ENCODE measurements around the gene FAM43B. TPM values are rescaled to one million over a fixed set of nuclear protein-coding genes. Genes with fewer than 3 reads are reported as not detected.

FAM43B gene
- total RNA-seq, 2 donors from 2014 or later: 1.6 to 3.3 TPM

DNA sequence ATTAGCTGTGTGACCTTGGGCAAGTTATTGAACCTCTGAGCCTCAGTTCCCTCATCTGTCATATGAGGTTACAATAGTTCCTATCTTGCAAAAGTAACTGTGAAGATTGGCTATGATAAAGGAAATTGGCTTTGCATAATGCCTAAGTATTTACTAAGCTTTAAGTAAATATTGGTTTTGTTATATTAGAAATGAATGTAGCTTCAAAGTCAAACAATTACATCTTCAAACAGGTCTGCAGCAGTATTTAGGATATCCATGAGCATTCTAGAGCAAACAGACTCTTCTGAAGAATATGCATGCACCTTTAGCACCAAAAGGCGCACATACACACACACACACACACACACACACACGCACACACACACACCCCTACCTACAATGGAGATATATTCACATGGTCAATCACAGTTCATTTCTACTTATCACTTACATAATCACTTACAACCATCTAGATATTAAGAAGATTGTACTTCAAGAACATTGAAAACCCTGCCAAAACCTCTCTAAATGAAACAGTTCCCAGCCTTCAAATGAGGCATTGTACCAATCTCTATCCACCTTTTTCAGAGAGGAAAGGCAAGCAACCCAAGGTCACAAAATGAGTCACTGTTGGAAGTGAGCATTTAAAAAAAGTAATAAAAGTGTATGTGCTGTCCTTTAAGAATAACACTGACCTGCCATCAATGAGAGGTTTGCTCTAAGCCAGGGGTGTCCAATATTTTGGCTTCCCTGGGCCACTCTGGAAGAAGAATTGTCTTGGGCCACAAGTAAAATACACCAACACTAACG lies 13.4 kb upstream of the FAM43B start:
- intact Hi-C loops (cut with DNase I): no loop called here
- ATAC-seq (no peak), DNase-seq (no peak)

DNA sequence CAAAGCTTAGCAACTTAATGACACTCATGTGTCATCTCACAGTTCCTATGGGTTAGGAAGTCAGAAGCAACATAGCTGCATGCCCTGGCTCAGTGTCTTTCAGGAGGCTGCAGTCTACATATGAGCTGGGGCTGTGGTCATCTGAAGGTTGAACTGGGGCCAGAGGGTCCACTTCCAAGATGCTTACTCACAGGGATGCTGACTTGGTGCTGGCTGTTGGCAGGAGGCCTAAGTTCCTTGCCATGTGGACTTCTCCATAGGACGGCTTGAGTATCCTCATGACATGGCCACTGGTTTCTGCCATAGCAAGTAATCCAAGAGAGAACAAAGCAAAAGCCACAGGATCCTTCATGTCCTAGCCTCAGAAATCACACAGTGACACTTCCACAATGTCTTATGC lies 12.1 kb upstream of the FAM43B start:
- ATAC-seq: no peak

DNA sequence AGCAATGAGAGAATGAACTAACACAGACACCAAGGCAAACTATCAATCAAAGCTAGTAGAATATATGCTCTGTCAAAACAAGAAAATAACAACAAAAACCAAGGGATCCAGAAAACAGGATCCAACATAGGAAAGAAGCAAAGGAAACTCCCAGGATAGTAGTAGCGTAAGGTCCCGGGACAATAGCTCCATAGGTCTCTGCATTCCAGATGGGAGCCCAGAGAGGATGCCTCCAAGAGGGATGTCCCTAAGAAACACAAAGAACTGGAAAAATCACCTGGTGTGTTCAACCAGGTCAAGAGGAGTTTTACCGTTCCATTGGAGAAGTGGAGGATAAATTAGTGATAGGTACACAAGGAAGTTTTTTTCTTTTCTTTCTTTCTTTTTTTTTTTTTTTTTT lies 5.7 kb upstream of the FAM43B start:
- ATAC-seq (no peak), DNase-seq (no peak)
- intact Hi-C loops (cut with DNase I): no loop called here

More for the DNA sequence above, 12.1 kb upstream of the FAM43B start:
- intact Hi-C loops (cut with DNase I): no loop called here
- no peak for DNase-seq

DNA sequence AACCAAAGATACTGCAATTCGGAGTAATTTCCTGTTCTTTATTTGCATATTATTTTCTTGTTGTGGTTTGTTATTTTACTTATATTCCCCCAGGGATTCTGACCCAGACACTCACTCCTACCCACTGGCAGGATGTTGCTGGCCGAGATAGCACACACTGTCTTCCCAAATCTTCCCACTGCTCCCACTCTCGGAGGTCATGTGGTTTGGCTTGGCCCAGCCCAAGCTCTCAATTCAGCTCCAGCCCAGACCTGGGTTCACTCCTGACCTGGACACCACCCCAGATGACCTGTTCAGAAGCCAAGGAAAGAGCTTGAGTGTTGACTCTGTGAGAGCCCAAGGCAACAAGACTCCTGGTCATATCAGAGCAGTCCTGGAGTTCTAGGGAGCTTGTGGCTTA lies 1.2 kb upstream of the FAM43B start:
- intact Hi-C loops (cut with DNase I): no loop called here
- DNase-seq: no peak

DNA sequence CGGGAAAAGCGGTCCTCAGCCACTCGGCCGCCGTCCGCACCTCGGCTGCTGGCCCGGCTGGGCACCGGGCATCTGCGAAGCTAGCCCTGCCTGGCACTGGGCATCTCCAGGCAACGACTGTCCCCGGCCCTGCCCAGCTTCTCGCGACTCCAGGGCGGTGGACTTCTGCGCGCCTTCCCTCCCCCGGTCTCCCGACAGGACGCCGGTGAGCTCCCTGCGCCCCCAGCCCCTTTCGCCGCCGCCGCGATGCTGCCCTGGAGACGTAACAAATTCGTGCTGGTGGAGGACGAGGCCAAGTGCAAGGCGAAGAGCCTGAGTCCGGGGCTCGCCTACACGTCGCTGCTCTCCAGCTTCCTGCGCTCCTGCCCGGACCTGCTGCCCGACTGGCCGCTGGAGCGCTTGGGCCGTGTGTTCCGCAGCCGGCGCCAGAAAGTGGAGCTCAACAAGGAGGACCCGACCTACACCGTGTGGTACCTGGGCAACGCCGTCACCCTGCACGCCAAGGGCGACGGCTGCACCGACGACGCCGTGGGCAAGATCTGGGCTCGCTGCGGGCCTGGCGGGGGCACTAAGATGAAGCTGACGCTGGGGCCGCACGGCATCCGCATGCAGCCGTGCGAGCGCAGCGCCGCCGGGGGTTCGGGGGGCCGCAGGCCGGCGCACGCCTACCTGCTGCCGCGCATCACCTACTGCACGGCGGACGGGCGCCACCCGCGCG lies 514 bp downstream of the FAM43B start:
- DNase-seq (no peak), ATAC-seq (peak; percentile 9 to 18)
- intact Hi-C loops (cut with DNase I): no loop called here

More for the DNA sequence above, 1.2 kb upstream of the FAM43B start:
- ATAC-seq: peak in 1 of 2 donors; percentile 42

DNA sequence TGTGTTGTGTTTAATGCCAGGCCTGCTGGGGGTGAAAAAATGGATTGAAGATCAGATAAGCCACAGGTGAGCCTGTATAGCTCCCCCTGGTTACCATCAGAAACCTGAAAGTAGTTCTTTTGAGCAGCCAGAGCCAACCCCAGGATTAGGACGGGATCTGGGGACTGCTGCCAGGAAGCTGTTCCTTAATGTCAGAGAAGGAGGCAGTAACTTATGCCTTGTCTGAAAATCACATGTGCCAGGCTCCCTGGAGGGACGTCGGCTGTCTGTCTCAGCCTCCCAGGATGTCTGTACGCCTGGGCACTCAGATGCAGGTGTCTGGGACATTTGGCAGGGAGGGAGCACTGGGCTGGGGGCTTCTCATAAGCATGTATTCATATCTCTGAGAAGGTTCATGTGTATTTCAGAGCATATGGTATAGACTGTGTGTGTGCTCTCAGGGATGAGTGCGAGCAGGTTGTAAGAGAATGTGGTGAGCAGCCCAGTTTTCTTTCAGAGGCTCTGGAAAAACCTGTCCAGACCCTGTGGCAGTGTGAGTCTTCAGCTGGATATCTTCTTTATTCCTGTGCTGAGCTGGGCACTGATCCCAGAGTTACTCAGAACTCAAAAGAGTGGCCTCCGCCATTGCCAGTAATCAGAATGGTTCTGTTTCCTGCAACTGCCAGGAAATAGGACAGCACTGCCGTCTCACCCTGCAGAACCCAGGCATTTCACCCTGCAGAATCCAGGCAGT lies 2.8 kb downstream of the FAM43B start:
- DNase-seq (peak; percentile 49), ATAC-seq (no peak)
- intact Hi-C loops (cut with DNase I): no loop called here

DNA sequence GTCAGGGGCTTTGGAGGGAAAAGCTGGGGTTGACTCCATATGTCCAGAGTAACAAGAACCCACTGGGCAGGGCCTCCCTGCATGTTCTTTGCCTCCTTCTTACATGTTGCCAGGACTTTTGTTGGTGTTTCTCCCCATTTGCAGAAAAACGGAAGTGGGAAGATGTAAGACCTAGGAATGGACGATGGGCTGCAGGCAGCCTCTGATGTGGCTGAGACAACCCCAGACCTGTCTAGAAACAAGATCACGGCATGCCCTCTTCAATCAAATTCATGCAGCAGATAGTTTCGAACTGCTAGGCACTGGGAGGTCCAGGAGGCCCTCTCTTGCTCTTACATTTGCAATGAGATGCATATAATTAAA lies 3.4 kb downstream of the FAM43B start:
- DNase-seq (no peak), ATAC-seq (no peak)
- intact Hi-C loops (cut with DNase I): no loop called here

DNA sequence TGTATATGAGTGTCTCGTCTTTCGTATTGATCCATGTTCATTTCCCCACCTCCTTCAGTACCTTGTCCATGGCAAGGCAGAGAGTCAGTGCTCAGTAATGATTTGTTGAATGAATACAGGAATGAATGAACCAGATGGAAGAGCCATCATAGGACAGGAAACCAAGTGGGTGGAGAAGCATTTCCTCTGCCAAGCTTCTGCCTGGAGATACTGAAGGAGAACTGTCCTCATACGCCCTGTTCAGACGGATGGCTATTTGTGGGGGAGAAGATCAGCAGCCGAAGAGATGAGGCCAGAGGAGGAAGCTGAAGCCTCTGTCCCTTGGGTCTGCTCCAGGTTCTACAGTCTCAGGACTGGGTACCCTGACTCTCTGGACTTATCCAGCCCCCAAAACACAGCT lies 5.8 kb downstream of the FAM43B start:
- ATAC-seq (no peak), DNase-seq (no peak)
- intact Hi-C loops (cut with DNase I): no loop called here

DNA sequence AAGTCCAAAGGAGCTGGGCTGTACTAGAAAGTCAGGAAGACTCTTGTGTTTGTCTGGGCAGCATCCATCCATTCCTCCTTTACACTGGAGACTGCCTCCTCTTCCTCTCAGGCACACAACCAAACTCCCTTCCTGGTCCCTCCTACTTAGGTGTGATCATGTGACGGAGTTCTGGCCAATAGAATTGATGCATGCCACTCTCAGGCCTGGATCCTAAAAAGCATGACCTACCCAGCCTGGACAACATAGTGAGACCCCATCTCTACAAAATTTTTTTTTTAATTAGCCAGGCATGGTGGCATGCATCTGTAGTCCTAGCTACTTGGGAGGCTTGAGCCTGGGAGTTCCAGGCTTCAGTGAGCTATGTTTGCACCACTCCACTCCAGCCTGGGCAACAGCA lies 8.6 kb downstream of the FAM43B start:
- intact Hi-C loops (cut with DNase I): no loop called here
- DNase-seq: no peak
- ATAC-seq: no peak

DNA sequence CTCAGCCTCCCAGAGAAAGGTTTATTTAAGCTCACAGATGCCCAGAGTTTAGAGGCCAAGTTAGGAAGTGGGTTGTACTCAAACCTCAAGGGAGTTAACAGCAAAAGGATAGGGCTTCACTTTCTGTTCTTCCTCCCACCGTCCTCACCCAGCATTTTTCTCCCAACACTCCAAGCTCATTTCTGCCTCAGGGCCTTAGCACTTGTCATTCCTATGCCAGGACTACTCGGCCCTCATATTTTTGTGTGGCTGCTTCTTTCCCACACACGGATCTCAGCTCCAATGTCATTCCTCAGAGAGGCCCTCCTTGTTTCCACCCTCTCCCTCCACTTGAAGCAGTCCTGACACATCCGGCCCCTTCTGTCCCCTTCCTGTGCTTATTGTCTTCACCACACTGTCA lies 12.9 kb downstream of the FAM43B start:
- ATAC-seq (no peak), DNase-seq (no peak)
- intact Hi-C loops (cut with DNase I): no loop called here

DNA sequence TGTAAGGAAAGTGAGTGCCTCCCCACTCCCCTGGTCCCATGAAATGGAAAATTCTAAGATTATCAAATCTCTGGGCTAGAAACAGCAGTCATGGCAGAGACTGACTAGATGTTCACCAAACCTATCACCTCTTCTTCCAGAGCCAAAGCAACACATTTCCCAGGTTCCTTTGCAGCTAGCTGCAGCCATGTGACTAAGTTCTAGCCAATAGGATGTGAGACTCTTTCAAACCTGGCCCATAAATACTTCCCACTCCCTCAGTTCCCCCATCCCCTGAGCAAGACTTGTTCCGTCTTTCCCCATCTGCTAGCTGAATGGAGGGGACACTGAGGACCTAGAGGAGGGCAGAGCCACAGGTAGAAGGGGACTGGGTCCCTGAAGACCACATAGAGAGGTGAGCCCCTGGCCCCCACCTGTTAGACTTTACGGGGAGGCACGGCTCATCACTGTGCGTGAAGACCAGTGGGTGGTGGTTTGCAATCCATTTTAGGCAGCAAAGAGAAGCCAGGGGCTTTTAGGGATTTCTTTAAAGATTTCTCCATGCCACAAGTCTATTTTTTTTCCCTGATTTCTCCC lies 17.2 kb downstream of the FAM43B start:
- no peak for ATAC-seq
- intact Hi-C loops (cut with DNase I): no loop called here
- DNase-seq: no peak

DNA sequence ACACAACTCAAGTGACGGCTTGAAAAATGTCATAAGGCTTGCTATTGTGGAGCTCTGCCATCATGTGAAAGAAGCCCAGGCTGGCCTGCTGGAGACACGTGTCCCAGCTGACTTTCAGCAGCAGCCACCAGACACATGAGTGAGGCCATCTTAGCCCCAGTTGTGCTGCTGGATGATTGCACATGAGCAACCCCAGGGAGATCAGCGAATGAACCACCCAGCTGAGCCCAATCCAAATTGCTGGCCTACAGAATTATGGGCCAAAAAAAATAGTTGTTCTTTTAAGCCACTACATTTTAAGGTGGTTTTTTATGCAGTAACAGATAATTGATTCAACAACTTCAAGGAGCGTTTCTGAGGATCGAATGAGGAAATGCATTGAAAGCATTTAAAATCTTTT lies 19.1 kb downstream of the FAM43B start:
- DNase-seq (no peak), ATAC-seq (no peak)
- intact Hi-C loops (cut with DNase I): no loop called here

DNA sequence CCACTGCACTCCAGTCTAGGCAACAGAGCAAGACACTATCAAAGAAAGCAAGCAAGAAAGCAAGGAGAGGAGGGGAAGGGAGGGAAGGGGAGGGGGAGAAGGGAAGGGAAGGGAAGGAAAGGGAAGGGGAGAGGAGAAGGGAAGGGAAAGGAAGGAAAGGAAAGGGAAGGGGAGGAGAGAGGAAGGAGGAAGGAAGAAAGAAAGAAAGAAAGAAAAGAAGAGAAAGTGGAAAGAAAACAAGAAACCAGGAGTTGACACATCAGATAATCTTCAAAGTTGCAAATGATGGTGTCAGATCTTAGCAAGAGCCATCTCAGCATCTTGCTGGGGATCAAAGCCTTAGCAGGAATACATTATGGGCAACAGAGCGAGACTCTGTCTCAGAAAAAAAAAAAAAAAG lies 21.6 kb downstream of the FAM43B start:
- ATAC-seq (no peak), DNase-seq (no peak)
- intact Hi-C loops (cut with DNase I): no loop called here

DNA sequence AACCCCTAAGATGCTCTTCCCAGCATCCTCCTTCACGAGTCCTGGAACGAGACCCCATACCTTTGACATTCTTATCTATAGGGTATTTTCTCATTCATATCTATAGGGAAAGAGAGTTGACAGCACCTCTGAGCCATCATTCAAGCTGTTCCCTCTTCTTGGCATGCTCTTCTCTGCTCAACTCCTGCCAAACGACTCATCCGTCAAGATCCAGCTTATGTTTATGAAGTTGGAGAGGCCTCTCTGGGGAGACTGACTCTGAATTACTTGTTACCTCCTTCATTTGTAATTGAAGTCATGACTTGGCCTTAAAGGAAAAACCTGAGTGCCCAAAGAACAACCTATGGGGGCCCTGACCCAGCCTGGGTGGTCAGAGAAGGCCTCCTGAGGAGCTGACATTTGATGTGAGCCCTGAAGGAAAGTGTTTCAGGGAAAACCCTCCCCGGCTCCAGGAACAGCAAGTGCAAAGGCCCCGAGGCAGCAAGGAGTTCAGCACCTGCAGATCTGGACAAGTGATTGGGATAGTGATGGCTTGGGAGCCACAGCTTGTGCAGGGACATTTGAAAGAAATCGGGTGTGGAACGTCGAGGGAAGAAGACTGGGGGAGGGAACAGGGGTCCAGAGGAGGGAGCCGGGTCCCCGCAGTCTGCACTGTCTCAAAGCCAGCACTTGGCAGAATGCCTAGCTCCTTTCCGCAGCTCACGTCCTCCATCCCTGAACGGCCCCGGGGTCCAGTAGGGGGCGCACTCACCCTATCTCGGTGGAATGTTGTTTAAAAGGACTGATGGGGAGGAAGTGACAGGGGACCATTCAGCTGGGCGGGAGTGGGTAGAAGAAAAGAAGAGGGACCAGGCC lies 22.5 kb downstream of the FAM43B start:
- DNase-seq: peak; percentile 91
- intact Hi-C loops (cut with DNase I): loop anchor here in 1 of 2 donors (5.0 kb wide), 1 partner anchor 57 kb away; the partner anchor contains the start of gene PINK1

DNA sequence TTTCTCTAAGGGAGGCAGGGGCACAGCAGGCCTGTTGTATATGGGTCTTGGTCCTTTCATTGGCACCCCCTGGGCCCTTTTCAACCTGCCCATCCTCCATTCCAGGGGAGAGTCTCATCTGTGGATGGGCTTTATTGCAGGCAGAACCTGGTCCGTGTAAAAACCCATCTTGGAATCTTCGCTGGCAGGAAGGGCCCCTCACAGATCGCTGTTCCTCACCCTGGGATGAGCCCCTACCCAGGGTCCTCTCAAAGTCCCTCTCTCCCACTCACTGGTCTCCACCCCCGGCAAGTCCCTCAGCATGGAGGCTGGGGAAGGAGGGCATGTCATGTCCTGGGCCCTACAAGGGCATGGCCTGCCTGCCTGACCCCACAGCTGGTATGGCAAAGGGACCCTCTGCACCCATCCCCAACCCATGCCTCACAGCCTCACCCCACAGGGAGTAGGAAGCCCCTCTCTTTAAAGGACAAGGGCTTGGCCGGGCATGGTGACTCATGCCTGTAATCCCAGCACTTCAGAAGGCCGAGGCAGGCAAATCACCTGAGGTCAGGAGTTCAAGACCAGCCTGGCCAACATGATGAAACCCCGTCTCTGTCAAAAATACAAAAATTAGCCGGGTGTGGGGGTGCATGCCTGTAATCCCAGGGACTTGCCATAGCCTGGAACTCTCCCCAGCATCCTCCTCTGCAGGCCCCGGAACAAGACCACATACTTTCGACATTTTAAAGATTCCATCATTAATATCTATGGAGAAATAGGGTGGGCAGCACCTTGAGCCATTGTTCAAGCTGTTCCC lies 23.4 kb downstream of the FAM43B start:
- DNase-seq: no peak
- peak in 1 of 2 donors; percentile 34 for ATAC-seq
- intact Hi-C loops (cut with DNase I): loop anchor here in 1 of 2 donors (5.0 kb wide), 1 partner anchor 57 kb away; the partner anchor contains the start of gene PINK1

More for the DNA sequence above, 22.5 kb downstream of the FAM43B start:
- peak; percentile 78 to 96 for ATAC-seq

DNA sequence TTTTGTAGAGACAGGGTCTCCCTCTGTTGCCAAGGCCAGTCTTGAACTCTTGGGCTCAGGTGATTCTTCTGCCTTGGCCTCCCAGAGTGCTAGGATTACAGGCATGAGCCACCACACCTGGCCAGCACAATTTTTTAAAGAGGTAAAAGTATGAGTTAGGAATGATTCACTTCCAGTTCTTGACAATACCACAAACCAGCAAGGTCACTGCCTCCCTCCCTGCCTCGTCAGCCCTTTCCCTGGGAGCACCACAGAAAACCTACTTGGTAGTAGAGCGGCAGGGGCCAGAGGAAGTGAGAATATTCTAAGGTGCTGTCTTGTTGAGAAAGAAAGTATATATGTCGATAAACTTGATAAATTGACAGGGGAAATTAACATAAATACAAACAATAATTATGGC lies 25.7 kb downstream of the FAM43B start:
- intact Hi-C loops (cut with DNase I): loop anchor here in 1 of 2 donors (5.0 kb wide), 1 partner anchor 54 kb away; the partner anchor contains the start of gene PINK1
- DNase-seq: no peak
- no peak for ATAC-seq

DNA sequence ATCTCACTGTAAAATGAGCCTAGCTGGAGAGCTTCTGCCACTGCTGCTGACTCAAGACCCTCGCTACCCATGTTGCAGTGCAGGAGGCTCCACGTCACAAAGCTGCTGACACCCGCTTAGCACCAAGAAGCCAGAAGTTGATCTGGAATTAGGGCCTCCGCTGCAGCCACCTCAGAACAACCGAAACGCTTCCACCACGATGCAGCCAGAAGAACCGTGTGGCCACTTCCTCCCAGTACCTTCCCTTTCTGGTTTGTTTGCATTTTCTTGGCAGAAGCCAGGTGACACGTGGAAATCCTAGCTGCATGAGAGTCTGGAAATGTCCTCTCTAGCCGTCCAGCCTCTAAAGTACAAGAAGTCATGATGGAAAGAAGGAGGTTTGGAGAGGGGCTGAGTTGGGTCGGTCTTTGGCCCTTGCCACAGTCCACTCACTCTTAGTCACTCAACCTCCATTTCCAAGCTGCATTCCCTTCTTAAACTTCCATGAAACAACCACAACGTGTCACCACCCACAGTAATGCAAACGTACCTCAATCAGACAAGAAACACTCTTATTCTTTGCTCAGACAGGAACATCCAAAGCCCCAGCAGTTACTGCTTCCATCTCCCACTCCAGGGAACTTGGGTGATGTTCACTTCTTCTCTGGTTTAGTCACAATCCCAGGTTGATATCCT lies 26.5 kb downstream of the FAM43B start:
- DNase-seq (no peak), ATAC-seq (no peak)
- intact Hi-C loops (cut with DNase I): loop anchor here in 1 of 2 donors (5.0 kb wide), 1 partner anchor 53 kb away; the partner anchor contains the start of gene PINK1

Measured in left cardiac atrium (tissue), 4 donors.